ENCODE results near the gene SPTSSA.
"Not testable (repeated sequence)": the region's sequence is repeated elsewhere in the genome, so short reads cannot be mapped to it uniquely, and the experiment has no call there.

The SPTSSA gene

GRCh38 chr14:34484726-34485125 lies 22.7 kb upstream of the SPTSSA start:
- no peak for TF ChIP-seq CTCF (IDR thresholded peaks at IDR 0.05; ENCODE audit: borderline replicate concordance, control extremely low read depth, extremely low read depth, insufficient read depth, missing control alignments)
- in situ Hi-C loops (cut with MboI; ENCODE audit: low sequenced_read_pairs, unreplicated experiment), result no loop called here
- no peak for DNase-seq (ENCODE audit: low spot score)

- no peak for DNase-seq (ENCODE audit: low spot score)
- TF ChIP-seq CTCF (IDR thresholded peaks at IDR 0.05; ENCODE audit: borderline replicate concordance, control extremely low read depth, extremely low read depth, insufficient read depth, missing control alignments), result no peak
- in situ Hi-C loops (cut with MboI; ENCODE audit: low sequenced_read_pairs, unreplicated experiment), result no loop called here
These were observed 20.4 kb upstream of the SPTSSA start for GRCh38 chr14:34482463-34482862.

- TF ChIP-seq CTCF (IDR thresholded peaks at IDR 0.05; ENCODE audit: borderline replicate concordance, control extremely low read depth, extremely low read depth, insufficient read depth, missing control alignments), result no peak
- in situ Hi-C loops (cut with MboI; ENCODE audit: low sequenced_read_pairs, unreplicated experiment), result no loop called here
- DNase-seq (ENCODE audit: low spot score), result no peak
These were observed 17.7 kb upstream of the SPTSSA start for GRCh38 chr14:34479694-34480093.

GRCh38 chr14:34478261-34478660 lies 16.2 kb upstream of the SPTSSA start:
- no peak for TF ChIP-seq CTCF (IDR thresholded peaks at IDR 0.05; ENCODE audit: borderline replicate concordance, control extremely low read depth, extremely low read depth, insufficient read depth, missing control alignments)
- in situ Hi-C loops (cut with MboI; ENCODE audit: low sequenced_read_pairs, unreplicated experiment), result no loop called here

GRCh38 chr14:34476036-34476435 lies 14.0 kb upstream of the SPTSSA start:
- in situ Hi-C loops (cut with MboI; ENCODE audit: low sequenced_read_pairs, unreplicated experiment), result not testable (repeated sequence)

More at GRCh38 chr14:34478261-34478660, 16.2 kb upstream of the SPTSSA start:
- no peak for DNase-seq (ENCODE audit: low spot score)

GRCh38 chr14:34475163-34475562 lies 13.1 kb upstream of the SPTSSA start:
- TF ChIP-seq CTCF (IDR thresholded peaks at IDR 0.05; ENCODE audit: borderline replicate concordance, control extremely low read depth, extremely low read depth, insufficient read depth, missing control alignments), result no peak
- in situ Hi-C loops (cut with MboI; ENCODE audit: low sequenced_read_pairs, unreplicated experiment), result no loop called here
- DNase-seq (ENCODE audit: low spot score), result no peak

More at GRCh38 chr14:34476036-34476435, 14.0 kb upstream of the SPTSSA start:
- DNase-seq (ENCODE audit: low spot score), result not testable (repeated sequence)

GRCh38 chr14:34474187-34474679 lies 12.2 kb upstream of the SPTSSA start:
- TF ChIP-seq CTCF (IDR thresholded peaks at IDR 0.05; ENCODE audit: borderline replicate concordance, control extremely low read depth, extremely low read depth, insufficient read depth, missing control alignments), result no peak
- DNase-seq (ENCODE audit: low spot score), result no peak
- in situ Hi-C loops (cut with MboI; ENCODE audit: low sequenced_read_pairs, unreplicated experiment), result no loop called here
